ENCODE measurements around the gene MICB.

GRCh38 chr6:31559606-31559957, 61.6 kb downstream of the MICB start:
- peak; percentile 7 for TF ChIP-seq CTCF (IDR thresholded peaks at IDR 0.05)
- no peak for TF ChIP-seq EZH2 (IDR thresholded peaks at IDR 0.05; ENCODE audit: borderline replicate concordance, insufficient read depth, low read depth, low read length, poor library complexity, severe bottlenecking)
